ENCODE results near the gene HMCN1.
A peak's percentile ranks its signal among the peaks of the same experiment; 100 is the strongest.

HMCN1 gene

DNA sequence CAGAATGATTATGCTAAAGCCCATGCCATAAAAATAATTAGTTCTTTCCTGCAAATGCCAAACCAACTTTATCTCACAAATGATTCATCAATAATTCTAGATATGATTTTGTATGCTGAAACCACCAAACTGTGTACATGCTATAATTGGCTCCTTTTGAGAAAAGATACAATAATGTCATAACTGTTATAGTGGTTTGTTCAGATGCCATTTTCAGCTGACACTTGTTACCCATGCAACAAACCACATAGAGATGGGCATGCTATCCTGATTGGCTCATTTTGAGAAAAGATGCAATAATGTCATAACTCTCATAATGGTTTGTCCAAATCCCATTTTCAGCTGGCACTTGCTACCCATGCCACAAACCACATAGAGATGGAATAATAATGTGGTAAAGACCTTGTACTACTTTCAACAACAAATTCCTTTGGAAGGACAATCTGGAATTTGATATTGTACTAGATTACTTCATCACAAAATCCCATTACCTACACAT lies 357.1 kb downstream of the HMCN1 start:
- no peak for DNase-seq (ENCODE audit: low spot score)

DNA sequence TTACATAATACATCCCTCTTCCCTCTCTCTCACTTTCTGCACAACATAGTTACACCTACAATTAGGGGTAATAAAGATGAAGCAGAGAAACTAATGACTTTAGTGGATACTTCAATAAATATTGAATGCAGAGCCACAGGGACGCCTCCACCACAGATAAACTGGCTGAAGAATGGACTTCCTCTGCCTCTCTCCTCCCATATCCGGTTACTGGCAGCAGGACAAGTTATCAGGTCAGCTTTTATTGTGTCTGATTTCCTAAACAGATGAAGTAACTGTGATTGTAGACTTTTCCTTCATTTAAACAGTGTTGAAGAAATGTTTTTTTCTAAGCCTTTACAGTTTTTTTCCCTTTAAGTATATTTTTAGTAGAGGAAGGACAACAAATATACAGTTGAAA lies 359.2 kb downstream of the HMCN1 start:
- no peak for DNase-seq (ENCODE audit: low spot score)

DNA sequence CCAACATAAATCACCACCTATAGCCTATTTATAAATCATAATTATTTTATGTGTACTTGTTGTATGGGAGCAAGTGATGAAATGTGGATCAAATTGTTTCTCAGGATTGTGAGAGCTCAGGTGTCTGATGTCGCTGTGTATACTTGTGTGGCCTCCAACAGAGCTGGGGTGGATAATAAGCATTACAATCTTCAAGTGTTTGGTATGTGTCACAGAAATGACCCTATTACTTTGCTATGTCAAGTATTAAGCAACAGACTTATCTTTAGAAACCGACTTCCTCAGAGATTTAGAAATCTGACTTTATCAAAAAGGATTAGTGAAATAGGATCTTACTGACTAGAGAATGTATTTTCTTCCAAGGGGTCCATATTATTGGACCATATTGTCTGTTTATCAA lies 360.0 kb downstream of the HMCN1 start:
- no peak for DNase-seq (ENCODE audit: low spot score)

DNA sequence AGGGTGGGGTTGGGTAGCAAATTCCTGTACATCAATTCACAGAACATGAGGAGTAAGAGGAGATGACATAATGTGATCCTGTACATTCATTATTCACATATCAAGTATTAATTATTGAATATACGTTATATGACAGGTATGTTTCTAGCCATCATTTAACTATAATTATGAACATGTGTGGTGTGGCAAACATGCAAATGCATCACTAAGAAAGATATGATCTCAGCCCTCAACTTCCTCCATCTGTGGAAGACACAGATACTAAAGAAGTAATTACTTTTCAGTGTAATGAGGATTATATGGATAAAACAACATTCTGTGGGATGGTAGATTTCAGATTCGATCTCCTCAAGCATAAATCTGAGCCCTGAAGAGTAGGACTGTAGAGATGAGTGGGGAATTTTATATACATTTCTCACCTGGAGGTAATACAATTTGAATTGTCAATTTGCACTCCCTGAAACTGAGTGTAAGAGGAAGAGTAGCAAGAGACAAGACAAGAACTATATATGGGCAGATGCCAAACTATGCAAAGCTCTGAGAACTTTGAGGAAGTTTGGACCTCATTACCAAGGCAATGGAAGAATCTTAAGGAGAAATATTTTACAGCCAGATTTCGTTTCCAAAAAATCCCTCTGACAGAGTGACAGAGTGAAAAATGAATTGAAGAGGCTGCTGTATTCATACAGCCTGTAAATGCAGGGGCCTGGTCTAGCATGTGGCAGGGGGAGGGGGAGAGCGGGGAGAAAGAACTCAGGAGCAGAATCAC lies 365.3 kb downstream of the HMCN1 start:
- no peak for DNase-seq (ENCODE audit: low spot score)

DNA sequence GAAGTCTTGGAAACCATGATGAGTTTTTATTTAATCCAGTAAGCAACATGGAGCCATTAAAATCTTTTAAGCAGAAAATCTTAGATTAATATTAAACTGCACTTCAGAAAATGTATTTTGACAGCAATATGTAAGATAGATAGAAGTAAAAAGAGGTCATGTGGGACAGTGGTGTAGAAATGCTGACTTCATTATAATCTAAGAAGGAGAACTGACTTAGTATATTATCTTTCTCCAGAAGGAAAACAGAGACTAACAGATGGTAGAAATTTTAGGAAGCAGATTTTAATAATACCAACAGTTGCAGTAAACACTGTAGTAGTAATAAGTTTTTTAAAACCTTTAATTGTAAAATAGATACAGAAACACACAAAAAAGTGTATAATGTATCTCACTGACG lies 367.9 kb downstream of the HMCN1 start:
- no peak for DNase-seq (ENCODE audit: low spot score)

DNA sequence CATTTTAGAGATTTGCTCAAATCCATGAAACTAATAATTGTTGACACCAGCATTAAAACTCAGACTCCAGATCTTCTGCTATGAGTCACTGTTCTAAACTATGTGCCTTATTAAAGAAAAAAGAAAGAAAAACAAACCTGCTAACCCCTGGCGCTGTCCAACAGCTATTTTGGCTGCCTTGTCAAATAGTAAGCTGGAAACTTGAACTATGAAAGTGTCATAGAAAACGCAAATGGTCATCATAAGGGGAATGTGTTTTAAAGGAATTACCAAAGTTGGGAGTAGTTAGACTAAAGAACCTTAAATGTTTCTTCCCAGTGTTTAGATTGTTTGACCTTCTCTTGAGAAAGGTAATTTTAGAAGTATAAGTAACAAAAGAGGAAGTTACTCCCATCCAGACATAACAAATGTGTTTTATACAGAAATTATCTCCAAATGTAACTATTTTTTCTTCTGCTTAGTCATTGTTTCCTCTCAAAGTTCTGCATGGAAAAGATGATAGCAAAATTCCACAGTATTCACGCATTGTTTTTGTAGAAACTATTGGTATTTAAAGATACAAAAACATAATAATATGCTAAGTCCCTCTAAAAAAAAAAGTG lies 368.5 kb downstream of the HMCN1 start:
- no peak for DNase-seq (ENCODE audit: low spot score)

DNA sequence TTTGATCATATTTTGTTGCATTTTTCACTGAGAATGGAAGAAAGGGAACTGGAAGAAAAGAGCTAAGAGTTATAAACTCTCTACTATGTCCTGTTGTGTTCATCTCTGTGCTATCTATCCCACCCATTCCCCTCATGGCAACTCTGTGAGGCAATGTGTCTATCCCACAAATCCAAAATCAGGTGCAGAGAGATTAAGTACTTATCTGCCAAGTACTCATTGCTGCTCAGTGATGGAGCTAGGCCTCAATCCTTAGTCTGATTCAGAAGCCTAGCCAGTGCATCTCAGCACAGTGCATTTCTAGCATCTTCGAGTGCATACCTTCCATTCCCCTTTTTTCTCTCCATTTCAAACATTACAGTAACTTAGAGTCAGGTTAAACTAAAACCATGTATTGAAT lies 370.3 kb downstream of the HMCN1 start:
- DNase-seq (ENCODE audit: low spot score) = peak; percentile 32

DNA sequence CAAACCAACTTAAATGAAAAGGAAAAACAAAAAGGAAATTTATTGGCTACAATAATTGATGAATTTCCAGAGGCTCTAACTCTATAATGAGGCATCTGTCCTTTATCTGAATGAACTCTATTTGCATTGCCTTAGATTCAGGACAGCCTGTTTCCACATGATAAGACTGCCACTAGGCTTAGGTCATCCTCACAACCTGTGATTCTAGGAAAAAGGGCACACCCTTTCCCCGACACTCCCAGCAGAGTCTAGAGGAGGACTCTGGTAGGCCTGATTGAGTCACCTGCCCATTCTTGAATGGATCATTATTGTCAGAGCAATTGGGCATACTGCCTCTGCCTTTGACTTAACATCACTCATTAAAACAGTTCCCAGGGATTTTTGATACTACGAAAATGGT lies 378.1 kb downstream of the HMCN1 start:
- no peak for DNase-seq (ENCODE audit: low spot score)

DNA sequence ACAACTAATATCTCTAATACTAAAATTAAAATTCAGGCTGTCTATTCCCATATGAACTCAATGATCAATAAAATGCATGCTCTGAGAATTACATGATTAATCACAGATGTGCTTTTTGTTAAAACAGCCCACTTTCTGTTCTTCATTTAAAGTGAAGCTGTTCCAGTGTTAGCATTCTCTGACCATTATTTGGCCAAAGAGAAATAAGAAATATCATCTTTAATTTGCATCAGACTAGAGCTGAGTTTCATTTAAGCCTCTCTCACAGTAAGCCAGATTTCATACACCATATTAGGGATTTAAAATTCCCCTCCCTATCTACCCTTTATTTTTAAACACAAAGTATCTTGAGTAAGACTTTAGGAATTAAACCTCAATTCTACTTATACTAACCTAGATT lies 379.3 kb downstream of the HMCN1 start:
- no peak for DNase-seq (ENCODE audit: low spot score)

DNA sequence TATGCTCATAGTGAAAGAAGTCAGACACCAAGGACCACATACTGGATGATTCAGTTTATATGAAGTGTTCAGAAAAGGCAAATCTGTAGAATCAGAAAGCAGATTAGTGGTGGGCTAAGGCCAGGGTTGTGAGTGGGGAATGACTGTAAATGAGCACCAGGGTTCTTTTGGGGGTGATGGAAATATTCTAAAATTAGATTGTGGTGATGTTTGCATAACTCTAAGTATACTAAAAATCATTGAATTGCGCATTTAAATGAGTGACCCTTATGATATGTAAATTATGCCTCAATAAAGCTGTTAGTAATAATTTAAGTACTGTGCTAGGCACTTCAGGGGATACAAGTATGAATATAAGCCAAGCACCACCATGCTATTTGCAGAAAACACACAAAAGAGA lies 384.5 kb downstream of the HMCN1 start:
- DNase-seq (ENCODE audit: low spot score) = no peak

DNA sequence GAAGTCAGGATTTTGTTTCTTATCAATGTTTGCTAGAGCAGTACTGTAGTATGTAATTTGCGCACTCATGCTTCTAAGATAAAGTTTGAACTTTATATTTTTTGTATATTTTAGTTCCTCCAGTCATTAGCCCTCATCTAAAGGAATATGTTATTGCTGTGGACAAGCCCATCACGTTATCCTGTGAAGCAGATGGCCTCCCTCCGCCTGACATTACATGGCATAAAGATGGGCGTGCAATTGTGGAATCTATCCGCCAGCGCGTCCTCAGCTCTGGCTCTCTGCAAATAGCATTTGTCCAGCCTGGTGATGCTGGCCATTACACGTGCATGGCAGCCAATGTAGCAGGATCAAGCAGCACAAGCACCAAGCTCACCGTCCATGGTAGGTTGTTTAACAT lies 388.6 kb downstream of the HMCN1 start:
- no peak for DNase-seq (ENCODE audit: low spot score)

DNA sequence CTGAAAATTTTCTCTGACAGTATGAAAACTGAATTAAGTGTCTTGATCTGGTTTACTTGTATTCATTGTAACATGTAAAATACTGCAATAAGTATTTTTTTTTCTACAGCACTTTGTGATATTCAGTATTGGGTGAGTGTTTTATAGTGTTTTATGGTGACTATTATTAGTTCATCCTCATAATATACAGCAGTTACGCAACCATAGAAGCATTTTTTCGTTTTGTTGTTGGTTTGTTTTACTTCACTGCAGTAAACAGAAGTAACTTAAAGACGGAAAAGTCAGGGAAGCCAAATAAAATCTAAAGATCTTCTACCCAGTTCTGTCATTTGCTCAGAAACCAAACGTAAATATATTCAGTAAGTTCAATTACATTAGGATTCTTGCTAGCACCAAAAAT lies 390.8 kb downstream of the HMCN1 start:
- DNase-seq (ENCODE audit: low spot score) = no peak

DNA sequence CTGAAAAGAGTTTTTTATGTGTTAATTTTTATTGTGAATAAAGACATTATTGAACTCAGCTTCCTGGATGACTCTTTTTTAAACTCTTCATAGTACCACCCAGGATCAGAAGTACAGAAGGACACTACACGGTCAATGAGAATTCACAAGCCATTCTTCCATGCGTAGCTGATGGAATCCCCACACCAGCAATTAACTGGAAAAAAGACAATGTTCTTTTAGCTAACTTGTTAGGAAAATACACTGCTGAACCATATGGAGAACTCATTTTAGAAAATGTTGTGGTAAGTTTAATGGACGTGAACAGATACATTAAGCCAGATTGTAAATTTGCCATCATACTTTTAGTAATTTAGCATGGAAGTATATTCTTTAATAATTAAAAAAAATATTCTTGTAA lies 391.3 kb downstream of the HMCN1 start:
- DNase-seq (ENCODE audit: low spot score) = no peak

DNA sequence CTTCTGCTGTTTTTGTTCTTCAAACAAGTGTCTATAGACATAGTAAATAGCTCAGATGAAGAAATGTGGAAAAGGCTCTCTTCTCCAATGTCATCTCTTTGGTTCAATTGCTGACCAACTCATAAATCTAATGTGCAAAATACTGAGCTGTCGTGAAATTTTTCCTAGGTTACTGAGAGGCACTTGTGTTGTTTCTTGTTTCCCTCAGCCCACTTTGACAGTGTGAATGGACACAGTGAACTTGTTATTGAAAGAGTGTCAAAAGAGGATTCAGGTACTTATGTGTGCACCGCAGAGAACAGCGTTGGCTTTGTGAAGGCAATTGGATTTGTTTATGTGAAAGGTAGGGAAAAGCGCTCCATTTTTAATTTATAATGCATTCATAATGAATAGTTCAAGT lies 395.6 kb downstream of the HMCN1 start:
- no peak for DNase-seq (ENCODE audit: low spot score)

DNA sequence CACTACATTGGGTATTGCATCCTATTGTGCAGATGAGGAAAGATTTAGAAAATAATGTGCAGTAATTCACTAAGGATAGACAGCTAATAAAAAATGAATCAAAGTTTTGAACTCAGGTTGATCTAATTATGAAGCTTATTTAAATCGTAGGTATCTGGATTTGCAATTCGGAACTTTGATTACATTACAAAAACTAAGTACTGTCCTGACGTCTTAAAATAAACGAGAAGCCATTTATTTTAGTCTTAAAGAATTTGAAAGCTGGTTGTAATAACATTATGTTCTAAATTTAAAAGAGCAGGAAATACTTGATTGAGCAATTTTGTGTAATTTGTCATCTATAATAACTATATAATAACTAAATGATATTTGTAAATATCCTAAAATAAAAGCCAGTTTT lies 404.9 kb downstream of the HMCN1 start:
- DNase-seq (ENCODE audit: low spot score) = no peak

DNA sequence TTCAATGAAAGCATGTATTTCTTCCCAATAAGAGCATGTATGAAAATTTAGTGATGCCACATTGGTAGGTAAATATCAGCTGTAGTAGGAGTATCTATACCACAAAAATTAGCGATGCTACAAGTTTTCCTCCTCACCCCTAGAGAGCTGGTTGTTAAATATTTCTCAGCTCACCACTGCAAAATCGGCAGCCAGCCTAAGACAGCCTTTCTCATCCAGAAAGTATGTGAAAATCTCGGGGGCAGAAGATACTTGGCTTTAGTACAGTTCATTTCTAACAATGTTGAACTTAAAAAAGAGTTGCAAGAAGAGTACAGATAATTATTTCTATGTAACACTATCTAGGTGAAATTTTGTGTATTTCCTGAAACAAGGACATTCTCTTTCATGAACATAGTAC lies 405.5 kb downstream of the HMCN1 start:
- DNase-seq (ENCODE audit: low spot score) = no peak

DNA sequence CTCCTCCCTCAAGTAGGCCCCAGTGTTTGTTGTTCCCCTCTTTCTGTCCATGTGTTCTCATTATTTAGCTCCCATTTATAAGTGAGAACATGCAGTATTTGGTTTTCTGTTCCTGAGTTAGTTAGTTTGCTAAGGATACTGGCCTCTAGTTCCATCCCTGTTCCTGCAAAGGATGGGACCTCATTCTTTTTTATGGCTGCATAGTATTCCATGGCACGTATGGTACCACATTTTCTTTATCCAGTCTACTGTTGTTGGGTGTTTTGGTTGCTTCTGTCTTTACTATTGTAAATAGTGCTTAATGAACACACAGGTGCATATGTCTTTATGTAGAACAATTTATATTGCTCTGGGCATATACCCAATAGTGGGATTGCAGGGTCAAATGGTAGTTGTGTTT lies 408.0 kb downstream of the HMCN1 start:
- DNase-seq (ENCODE audit: low spot score) = no peak

DNA sequence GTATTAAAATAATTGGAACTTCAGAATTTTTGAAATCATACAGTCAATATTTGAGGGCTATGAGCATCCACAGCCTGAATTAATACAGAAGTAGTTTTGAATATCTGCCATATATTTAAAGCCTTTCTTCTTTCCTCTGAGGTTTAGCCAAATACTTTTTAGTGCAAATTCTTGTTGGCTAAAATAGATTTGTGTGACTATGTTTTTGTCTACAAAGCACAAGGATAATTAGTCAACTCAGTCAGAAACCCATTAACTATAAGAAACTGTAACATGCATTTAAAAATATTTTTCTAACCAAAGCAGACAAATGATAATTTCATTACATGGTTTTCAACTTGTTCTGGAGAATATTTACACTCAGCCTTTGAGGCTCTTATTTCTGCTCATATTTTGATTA lies 408.7 kb downstream of the HMCN1 start:
- no peak for DNase-seq (ENCODE audit: low spot score)

DNA sequence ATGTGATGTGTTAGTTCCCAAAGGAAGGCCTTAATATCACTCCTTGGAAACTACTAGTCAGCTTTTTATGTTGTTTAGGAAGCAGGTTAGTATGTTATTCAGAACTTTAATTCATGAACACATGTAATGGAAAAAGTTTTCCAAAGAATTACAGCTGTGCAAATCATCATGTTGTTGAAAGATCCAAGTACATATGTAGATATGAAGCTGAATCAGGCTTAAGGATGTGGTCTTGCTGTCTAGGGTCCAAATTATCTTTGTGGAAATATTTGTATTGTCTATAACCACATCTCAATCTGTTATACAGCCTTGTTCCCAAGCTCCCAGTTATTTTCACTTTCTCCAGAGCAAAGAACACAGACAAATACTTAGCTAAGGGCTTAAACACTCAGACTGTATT lies 409.3 kb downstream of the HMCN1 start:
- DNase-seq (ENCODE audit: low spot score) = no peak

DNA sequence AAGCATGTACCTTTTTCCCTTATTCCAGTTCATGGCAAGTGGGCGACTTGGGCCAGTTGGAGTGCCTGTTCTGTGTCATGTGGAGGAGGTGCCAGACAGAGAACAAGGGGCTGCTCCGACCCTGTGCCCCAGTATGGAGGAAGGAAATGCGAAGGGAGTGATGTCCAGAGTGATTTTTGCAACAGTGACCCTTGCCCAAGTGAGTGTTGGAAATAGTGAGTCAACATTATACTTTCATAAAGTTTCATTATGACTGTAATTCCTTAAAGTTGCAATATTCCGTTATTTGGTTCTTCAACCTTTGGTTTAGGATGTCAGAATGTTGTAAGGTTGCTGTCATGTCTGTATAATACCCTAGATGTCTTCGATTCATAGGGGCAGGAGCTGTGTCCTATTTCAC lies 410.3 kb downstream of the HMCN1 start:
- no peak for DNase-seq (ENCODE audit: low spot score)

DNA sequence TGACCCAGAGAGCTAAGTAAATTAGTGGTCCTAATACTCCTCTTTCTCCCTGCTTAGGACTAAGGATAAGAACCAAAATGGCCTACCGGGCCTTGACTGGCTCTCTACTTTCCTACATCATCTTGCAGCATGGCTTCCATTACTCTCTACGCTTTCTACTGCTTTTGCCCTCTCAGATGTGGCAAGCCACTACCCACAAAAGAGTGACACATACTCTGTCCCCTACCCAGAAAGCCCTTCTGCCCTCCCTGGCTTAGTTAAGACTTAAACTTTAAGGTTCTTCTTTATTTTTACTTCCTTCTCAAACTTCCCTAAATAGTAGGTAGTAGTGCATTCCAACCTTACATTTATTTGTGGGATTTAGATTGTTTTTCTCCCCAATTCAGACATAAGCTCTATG lies 412.8 kb downstream of the HMCN1 start:
- no peak for DNase-seq (ENCODE audit: low spot score)

DNA sequence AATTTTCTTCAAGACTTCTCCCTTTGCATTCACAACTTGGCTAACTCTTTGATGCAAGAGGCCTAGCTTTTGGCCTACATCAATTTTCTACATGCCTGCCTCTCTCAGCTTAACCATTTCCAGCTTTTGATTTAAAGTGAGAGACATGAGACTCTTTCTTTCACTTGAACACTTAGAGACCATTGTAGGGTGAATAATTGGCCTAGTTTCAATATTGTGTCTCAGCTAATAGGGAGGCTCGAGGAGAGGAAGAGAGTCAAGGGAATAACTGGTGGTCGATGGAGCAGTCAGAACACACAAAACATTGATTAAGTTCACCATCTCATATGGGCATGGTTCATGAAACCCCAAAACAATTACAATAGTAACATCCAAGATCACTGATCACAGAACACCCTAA lies 415.4 kb downstream of the HMCN1 start:
- no peak for DNase-seq (ENCODE audit: low spot score)

DNA sequence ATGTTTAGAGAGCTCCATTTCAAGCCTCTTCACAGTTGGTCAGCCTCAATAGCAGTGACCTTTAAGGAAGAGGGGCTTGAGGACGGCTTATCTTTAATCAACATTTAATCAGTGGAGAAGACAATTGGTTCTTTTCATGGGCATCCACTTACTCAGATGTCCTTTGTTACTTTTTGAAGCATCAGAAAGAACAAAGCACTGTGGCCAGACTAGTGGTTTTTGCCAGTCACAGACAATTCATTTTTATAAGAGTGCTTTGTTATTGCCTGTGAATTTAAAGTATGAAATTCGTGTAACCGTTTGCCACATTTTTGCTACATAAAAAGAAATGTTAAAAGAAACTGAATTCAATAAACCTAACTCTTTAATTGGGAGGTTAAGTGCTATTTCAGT lies 418.0 kb downstream of the HMCN1 start:
- no peak for DNase-seq (ENCODE audit: low spot score)

DNA sequence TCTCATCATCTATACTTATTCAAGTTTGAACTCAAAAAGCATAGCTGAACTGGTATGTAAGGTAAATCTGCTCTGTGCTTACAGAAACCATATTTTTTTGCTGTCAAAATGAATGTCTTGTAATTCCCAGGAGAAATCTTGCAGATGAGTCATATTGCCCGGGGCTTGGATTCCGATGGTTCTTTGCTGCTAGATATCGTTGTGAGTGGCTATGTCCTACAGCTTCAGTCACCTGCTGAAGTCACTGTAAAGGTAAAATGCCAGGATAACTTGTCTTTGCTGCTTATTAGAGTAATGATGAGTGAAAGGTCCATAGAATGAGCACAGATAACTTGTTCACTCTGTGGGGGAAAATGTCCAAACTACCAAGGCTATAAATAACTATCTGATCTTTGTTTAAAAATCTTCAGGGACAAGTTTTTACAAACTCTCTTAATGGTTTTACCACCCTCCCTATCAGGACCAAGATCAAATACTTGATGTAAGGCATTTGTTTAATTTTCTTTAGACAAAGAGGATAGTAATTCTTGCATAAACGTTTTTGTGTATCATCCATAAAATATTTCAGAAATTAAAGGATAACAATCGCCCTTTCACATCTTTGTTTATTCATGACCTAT lies 418.5 kb downstream of the HMCN1 start:
- DNase-seq (ENCODE audit: low spot score) = no peak

Data from D341Med (cell line).